Myocyte (in vitro differentiated cells): ENCODE data around the gene ANKRD63. TPM values are rescaled to one million over a fixed set of nuclear protein-coding genes. Genes with fewer than 3 reads are reported as not detected.

Experiments used
- DNase-seq: peaks from one replicate; pipeline ENCODE4 v3.0.0-alpha.2; 2012; ENCODE audit warnings: low read depth
- total RNA-seq: library from RNA; depleted of rRNA; stranded (reverse); fragments of >200 nt; gene quantifications from 2 replicates; pipeline ENCODE4 v1.2.3, GENCODE V29; 2014

The ANKRD63 gene
- total RNA-seq, 1 donor from 2014 or later, result not detected

DNA sequence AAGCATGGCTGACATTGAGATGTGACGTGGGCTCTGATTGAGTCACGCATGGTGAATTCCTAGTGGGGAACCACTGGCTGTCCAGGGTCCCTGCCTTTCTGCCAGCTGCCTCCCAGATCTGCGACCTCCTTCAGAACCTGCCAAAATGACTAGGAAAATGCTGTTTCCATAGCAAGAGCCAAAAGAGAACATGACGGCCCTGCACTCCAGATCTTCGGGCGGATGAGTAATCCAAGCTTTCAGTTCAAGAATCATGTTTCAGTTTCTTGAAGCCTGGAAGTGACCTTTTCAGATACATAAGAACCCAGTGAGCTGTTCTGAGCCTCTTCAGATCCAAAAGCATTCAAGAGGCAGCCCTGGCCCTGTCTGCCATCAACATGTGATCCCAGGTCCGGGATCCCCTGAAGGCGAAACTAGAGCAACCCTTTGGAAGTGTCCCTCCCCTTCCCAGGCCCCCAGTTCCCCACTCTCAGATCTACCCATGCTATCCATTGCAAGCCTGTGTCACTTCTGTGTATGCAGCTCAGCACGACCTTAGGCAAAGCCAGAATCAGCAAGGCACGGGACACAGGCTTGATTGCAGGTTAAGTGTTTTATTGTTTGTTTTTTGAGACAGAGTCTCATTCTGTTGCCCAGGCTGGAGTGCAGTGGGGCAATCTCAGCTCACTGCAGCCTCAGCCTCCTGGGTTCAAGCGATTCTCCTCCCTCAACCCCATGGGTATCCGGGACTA, 19.7 kb downstream of the ANKRD63 start:
- DNase-seq, result peak; percentile 45

DNA sequence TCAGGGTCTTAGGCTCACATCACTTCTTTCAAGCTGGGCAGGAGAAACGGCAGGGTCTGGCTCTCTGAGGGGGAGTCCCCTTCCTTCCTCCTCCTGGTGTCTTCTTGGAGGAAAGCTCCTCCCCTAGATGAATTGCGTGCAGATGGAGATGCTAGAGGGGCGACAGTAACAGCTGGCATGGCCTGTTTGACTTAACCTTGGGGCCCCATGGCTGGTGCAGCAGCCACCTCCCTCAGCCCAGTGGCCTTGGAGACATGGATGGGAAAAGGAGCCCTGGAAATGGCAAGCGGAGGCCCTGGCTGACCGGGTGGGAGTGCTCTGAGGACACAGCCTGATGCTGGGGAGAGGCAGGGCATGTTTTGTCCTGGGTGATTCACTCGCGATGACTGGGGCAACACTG, 23.8 kb downstream of the ANKRD63 start:
- DNase-seq, result no peak

DNA sequence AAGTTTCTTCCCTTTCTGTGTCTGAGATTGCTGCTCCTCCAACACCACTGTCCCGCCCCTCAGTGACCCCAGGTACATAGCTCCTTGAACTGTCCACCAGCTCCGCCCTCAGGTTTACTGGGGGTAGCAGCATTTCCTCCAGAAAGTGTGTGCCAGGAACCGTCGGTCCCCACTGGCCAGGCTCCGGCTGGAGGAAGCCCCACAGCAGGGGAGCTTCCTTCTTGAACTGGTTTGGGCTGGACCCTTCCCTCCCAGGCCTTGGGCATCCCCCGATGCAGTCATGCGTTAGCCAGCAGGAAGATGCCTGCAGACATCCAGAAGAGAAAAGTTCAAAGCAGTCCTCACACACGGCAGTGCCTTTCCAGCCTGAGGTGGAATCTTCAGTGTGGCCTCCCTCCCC, 24.3 kb downstream of the ANKRD63 start:
- no peak for DNase-seq

DNA sequence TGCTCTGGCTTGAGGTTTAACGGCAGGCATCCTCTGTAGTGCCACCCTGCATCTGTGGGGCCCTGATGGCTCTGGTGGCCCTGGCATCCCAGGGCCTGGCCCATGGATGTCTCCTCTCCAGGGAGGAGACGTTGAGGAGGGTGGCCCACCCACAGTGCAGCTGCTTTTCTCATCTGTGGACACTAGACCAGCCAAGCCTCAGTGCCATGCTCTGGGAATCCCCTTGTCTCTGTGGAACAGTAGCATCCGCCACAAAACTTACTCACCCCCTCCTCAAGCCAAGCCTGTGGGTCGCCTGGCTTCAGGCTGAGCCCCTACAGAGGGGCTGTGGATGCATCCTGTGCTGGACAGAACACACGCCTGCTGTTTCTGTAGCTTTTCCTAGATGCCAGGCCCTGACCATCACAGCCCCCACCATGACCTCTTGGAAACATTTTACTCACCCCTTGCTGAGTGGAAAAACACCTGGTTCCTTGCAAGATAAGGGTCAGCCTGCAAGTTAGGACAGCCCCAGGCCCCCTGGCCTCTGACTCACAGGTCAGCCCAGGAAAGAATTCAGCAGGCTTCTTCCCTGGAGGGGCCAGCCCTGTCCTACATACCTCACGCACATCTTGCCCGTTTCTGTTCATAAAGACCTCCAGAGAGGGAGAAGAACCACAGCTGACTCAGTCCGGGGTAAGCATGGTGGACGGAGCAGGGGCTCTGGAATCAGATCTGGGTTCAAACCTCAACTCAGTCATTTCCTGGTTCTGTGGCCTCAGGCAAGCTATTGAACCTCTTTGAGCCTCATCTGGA, 25.0 kb downstream of the ANKRD63 start:
- DNase-seq, result peak; percentile 39

DNA sequence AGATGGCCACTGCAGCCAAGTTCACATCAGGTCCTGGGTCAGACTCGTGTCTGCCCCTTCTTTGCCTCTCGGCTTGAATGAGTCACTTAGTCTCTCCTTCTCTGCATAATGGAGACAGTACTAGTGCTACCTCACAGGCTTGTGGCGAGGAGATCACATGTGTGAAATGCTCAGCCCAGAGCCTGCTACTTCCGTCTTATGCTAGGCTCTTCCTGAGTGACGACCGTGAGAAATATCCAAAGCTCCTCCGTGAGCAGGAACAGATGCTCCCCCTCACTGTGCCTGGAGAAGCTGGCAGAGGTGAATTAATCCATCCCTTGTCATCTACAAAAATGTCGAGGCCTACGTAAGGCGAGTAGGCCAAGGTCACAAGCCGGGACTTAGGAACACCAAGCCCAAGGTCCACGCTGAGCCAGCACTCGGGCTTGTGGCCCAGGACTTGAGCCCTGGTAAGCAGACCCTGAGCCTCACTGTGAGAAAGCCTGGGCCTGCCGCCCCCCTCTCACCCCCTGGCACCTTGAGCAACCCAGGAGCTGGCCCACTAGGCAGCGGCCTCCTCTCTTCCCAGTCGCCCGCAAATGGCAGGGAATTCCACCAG, 26.1 kb downstream of the ANKRD63 start:
- DNase-seq, result no peak

DNA sequence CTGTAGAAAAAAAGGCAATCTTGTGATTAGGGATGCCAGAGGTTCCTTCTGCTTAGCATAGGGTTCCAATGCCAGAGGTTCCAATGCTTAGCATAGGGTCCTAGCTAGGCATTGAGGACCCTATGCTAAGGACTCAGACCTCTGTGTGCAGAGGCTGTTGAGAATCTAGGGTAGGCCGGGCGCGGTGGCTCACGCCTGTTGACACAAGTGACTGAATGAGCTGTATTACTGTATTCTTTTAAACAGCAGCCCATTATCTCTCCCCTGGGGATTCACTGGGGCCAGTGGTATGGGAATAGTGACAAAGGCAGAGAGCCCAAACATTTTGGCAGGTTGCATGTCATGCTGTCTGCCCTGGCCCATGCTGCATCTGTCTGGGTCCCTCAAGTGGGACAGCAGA, 27.8 kb downstream of the ANKRD63 start:
- DNase-seq, result no peak

DNA sequence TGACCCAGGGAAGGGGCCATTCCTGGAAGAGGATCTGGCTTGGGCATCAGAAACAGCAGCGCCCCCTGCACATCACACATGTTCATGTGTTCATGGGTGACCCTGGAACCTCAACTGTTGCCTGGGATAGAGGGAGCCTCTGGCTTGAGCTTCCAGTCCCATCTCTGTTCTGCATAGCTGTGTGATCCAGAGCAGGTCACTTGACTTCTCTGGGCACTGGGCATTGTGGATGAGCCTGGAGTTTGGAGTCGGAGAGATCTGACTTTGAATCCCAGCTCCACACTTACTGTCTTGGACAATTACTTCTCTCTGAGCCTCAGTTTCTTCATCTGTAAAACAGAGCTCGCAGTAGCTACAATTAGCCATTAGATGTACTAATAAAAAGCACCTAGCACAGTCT, 28.4 kb downstream of the ANKRD63 start:
- DNase-seq, result no peak

DNA sequence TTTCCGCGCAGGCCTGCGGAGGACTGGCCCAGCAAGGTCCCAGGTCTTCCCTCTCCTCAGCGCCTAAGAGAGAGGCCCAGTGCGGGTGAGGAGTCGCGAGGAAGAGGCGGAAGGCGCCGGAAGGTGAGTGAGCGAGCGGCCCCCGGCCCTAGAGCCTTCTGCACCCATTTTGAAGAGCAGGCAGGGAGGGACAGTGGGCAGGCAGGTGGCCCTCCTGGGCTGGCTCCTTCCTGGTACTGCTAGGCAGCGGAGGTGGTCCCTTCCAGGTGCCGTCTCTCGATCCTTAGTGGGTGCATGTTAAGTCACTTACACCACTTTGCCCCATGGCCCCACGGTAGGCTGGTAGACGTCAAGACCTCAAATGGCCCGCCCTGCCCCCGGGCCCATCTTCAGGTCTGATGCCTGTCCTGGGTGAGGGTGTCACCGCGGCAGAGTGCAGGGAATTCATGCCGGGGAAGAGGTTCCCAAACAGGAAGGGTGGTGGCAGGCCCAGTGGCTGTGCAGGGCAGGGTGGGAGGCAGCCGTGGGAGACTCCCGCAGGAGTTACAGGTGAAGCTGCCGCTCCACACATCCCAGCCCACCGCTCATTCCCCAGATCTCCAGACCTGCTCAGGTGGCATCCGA, 29.6 kb downstream of the ANKRD63 start:
- DNase-seq, result no peak

DNA sequence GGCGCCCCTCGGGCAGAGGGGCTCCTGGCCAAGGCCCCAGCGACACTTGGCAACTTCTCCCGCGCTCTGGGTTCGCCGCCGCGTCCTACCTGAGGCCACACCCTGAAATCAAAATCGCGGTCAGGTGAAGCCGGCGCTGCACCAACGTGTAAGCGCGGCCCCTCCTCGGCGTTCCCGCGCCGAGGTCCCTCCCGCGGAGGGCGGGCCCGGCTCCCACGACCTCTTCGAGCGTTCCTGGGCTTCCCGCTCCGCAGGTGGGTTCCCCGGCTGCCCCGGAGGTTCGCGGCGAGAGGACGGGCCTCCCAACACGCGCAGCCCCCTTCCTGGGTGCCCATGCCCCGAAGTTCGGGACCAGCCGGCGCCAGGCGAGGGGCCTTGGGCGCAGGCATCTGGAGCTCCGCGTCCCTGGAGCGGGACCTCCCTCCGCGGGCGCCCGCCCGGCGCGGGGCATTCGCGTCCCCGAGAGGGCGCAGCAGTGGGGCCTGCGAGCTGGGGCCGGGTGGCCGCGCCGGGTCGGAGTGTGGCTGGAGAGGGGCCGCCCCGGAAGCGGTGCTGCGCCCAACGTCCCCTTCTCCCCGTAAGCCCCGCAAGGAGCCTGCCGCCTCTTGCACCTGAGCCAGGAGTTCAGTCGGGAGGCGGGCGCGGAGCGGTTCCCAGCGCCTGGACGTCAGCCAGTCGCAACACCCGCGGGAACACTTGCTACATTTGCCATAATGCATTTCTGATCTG, 30.3 kb downstream of the ANKRD63 start:
- no peak for DNase-seq

DNA sequence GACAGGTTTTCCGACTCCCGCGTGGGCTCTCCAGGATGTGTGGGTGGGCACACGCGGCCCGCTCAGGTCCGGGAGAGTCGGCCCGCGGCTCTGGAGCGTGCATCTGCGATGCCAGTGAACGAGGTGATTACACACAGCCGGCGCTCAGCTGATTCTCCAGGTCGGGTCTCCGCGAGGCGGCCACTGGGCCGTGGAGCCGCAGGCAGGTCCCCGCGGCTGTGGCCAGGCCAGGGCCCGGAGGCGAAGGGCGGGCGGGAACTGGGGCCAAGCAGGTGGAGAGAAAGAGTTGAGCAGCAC, 30.8 kb downstream of the ANKRD63 start:
- no peak for DNase-seq

DNA sequence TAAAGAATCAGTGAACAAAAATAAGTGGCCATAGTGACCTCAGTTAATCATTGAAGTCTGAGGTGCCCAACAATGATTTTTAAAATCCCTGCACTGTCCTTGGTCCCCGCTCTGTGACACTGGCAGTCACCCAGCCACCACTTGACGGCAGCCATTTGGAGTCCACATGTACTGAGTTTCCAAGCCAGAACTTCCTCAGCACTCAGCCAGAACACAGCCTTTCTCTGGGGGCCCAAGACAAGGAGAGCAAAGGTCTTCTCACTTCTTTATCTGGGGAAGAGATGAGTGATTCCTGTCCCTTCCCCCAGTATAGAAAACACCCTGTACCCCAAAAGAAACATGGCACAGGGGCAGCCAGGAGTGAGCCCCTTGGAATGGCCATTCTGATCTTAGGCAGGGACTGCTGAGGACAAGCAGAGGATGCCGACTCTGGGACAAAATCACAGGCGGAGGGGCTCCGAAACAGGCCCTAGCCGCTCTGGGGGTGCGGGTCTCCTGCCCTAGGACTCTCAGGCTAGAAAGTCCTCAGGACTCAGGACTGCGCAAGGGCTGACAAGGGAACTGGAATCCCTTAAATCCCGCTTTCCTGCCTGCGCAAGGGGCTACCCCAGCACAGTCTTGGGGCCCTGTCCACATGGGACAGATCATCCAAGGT, 31.3 kb downstream of the ANKRD63 start:
- no peak for DNase-seq

DNA sequence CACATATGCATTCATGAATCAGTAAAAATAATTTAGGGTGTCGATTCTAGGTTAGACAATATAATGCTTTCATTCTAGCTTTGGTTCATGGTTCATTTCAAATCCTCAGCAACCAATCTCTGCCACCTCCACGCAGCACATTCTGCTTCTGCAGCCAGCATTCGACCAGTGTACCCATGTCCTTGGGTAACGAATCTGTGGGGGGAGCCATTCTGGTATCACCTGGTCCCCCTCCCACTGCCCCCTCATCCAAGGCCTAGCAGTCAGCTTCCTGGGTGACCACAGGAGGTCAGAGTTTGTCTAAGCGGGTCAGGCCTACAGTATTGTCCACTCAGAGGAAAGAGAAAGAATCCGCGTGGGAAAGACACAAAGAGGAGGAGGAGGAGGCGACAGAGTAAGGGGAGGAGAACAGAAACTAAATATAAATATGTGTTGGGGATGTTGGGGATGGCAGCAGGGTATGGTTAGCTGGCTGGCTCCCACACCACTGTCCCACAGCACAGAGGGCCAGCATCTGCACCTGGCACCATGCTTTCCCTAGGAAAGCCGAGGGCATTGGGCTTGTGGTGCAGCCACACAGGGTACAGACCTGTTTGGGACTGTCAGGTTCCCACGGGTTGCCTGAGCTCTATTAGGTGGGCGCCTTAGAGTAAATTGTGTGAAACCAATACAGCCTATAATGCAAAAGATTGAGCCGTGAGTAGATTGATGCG, 31.9 kb downstream of the ANKRD63 start:
- DNase-seq, result no peak

DNA sequence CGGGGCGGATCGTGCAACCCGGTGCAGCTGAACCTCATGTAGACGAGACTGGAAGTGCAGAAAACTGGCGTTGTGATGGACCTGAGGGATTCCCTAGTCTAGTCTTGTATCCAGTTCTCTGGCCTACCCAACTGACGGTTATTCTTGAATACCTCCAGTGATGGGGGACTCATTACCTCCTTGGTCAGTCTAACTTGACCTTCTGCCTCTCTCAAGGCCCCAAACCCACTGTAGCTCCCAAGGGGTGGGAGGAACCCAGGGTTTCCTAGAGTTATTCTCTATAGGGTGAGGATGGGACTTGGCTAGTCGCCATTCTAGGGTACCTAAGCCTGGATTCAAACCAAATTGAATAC, 32.6 kb downstream of the ANKRD63 start:
- DNase-seq, result no peak

DNA sequence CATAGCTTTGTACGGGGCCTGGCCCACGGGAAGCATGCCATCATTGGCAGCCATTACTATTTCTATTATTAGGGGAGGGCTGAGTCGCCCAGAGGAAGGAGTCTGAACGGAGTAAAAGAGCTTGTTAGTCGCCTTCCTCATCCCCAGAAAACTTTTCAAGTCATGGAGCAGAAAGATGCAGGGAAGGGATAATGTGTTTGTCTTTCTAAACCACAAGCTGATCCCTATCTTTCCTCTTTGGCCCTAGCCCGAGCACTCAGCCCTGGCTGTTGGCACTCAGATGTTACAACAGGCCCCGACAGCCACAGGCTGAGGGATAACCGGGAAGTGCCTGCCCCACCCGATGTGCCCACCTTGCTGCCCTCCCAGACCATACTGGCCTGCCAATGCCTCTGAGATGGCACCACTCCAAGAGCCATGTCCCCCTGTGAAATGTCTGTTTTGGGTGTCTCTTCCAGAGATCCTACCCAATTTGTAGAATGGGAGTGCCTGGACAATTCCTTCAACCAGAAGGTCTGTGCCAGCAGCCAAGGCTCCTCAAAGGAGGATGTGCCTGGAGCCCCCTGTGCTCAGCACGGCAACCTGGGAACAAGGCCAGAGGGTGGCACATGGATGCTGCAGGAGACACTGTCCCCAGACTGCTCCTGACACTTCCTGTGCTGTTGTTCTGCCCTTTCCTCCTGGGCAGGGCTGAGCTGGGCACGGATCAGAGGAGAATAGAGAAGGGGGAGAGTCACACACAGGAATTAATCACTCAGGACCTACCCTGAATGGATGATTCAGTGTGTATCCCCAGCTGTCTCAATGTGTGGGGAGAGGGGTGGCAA, 33.2 kb downstream of the ANKRD63 start:
- DNase-seq, result peak; percentile 35

DNA sequence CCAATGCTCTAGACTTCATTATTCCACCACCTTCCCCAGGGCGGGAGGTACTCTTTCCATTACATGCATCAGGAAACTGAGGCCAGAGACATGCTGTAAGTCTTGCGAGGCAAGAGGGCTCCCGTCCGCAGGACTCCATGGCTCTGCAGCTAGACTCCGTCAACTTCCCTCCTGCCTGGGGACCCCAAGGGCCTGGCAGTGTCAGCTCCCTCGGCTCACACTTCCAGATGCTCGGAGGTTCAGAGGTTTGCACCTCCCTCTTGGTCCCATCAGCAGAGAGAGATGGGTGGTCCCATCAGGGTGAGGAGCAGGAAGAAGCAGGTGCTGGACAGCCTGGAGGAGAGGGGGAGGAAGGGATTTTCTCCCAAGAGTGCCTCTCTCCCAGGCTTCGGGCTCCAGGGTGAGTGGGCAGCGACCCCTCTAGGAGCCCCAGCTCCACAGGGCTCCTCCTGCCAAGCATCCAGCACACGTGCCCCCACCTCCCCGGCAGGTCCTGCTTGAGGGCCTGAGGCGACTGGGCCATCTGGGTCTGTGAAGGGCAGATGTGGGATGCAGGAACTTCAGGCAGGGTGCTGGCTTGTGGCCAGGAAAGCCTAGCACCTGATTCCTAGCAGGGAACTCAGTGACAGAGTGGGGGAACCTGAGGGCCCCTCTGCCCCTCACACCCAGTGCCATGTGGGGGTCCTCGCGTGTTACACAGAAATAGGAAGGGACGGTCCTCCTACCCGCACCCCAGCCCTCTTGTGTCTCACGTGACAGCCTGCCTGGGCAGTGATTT, 34.7 kb downstream of the ANKRD63 start:
- DNase-seq, result no peak

DNA sequence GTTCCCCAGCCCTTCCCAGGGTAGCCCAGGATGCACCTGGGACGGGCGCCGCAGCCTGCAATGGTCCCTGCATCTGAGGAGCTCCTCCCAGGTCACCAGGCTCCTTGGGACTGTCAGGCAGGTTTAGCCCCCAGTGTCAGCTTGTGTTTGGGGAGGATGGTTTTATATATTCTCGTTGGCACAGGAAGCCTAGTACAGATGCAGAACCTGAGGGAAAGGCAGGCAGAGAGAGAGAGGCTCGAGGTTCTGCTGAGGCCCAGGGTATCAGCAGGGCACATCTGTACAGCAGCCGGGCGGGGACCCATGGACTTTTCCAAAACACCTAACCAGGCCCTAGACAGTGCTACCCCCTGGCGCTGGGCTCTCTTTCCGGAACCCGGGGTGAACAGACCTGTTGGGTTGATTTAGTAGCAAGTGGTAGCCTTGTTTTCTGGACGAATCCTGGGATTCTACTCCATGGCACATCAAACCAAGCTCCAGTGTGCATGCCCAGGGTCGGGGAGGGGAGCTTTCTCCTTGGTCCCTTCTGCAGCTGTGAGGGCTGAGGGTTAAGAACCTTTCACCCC, 35.4 kb downstream of the ANKRD63 start:
- DNase-seq, result no peak

DNA sequence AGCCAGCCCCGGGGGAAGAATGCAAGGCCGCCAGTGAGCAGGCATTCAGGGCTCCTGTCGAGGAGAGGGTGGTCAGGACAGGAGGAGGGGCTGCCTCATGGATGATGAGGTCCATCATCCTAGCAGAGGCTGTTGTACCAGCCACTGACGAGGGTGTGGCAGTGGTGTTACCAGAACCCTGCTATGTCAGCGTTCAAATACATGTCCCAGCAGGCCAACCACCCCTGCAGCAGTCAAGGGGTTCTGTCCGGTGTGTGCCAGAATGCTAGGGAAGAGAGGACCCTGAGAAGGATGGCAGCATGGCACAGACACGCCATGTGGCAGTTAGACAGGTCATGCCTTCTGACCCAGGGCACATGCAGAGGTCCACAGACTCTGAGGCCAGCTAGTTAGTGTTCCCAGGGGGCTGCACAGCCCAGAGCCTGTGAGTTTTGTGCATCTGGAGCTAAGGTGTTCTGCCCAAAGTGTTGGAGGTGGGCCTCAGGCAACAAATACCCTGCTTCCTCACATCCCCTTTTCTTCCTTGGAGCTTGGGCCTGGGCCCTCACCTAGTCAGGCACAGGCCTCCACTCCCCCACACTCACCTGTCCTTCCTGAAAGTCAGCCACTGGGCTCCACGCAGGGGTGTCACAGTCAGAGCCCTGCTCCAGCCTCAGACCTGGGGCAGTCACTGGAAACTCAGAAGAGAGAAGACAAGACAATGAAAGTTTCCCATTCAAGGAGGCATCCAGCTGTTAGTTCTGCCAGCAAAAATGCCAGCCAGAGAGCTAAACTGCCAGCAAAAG, 36.2 kb downstream of the ANKRD63 start:
- DNase-seq, result no peak
